ENCODE results near the gene CFAP20.

The CFAP20 gene

DNA sequence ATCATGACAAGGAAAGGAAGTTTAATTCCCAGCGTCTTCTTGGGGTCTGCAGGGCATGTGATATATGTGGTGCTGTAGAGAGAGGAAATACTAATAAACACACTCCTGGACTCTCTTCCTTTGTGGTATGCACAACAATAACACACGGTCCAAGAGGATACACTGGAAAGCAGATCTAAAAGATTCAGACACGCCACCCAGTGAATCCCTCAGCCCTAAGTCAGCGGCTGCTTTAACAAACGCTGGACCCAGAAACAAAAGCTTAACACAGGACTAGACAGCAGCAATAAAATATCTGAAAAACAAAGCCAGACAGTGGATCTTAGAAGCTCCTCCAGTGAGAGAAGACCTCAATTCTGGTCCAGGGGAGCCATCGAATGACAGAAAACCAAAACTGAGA is 13.1 kb downstream of the CFAP20 start:
- DNase-seq = no peak
- Mint-ChIP-seq H3K4me1 (ENCODE audit: low read depth) (peaks cover 14% of the 10 kb centered on the region), H3K27me3 (no peaks in the 10 kb centered on the region), H3K4me3 (no peak overlapping the region), H3K27ac (no peak overlapping the region), H3K9me3 (no peaks in the 10 kb centered on the region), H3K36me3 (ENCODE audit: low read depth) (peaks cover 56% of the 10 kb centered on the region)

DNA sequence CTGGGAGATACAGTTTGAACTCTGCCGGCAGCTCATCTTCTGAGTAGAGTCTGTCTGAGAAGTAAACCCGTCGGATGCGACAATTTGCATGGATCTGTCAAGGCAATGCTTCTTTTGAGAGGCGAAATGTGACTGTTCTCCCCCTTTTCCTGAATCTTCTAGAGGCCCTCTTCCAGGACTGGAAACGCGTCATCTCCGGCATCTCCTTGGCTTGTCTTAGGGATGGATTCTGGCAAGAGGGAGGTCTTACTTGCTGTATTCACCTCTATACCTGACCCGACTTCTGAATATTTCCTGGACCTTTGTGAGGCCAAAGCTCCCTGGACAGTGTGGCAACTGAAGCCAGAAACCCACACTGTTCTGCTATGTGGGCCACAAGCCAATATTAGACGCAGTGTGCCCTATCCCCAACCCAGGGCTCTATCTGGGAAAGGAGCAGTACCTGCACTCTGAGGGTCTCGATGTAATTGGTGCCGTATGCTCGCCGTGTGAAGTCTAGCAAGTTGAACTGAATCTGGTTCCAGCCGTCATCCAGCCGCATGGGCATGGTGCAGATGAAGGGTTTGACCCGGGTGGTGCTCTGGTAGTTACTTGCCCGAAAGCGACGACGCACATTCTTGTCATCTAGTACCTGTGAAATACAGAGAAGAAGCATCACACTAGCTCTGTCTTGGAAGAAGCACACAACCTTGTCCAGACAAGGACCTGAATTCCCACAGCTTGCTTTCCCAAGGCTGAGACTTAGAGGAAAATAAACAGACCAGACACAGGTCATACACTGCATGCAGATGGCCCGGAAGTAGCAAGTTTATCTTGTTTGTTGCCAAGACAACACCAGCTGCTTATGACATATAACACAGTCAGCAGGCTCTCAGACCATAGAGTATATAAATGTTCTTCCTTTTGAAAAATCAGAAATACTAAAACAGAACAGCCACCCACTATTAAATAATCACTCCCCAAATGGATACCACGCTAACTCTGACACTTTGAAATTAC is 14.1 kb downstream of the CFAP20 start:
- no peaks in the 10 kb centered on the region for H3K9me3 Mint-ChIP-seq

DNA sequence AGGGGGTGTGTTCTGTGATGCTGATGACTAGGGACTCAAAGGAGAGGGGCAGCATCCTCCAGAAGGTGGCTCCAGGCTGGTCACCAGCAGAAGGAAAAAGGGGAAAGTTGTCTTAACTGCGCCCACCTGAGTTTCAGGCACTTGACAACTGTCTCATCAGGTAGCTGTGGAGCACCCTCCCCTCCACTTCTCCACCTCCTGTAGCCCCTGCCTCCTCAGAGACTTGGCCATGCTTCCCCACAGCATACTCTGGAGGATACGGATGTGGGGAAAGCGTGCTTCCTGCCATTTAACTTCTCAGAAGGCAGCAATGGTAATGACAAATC is 17.9 kb downstream of the CFAP20 start:
- no peak overlapping the region for H3K27ac Mint-ChIP-seq
- no peak for DNase-seq

More for the DNA sequence above, 14.1 kb downstream of the CFAP20 start:
- no peak for DNase-seq
- H3K27me3 Mint-ChIP-seq = no peaks in the 10 kb centered on the region
- no peak overlapping the region for H3K27ac Mint-ChIP-seq
- no peak overlapping the region for H3K4me3 Mint-ChIP-seq
- peaks cover 6% of the 10 kb centered on the region for H3K4me1 Mint-ChIP-seq (ENCODE audit: low read depth)
- H3K36me3 Mint-ChIP-seq (ENCODE audit: low read depth) = peaks cover 56% of the 10 kb centered on the region

DNA sequence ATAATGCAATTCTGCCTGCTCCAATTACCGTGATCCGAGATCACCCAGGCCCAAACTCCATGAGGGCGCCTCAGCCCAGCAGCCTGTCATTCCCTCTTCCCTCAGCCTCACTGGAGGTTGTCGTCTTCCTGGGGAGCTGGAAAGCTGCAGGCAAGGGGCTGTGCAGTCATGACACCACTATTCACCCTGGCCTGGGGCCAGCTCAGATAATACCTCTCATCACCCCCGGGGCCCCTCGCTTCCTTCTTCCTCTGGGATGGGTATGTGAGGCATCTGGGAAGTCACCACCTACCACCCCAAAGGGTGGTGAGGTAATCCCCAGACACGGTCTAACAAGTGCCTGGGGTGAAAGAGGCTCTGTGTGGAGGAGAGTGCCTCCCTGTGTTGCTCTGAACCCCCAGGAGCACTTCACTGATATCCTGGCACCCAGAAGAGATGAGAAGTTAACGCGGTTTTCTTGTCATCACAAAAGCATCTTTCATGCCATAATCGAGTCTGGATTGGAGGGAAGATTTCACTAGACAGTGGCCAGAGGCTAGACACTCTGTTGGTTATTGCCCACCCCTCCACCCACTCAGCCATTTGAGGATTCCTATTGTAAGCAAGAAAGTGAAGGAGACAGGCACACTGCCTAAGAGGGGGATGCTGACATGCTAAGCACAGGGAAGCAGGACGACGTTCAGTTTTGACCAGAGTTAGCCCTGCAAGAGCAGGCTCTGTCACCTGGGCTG is 18.4 kb downstream of the CFAP20 start:
- no peaks in the 10 kb centered on the region for H3K9me3 Mint-ChIP-seq
- H3K36me3 Mint-ChIP-seq (ENCODE audit: low read depth) = peaks cover 36% of the 10 kb centered on the region
- no peaks in the 10 kb centered on the region for H3K4me1 Mint-ChIP-seq (ENCODE audit: low read depth)
- no peak overlapping the region for H3K4me3 Mint-ChIP-seq
- H3K27me3 Mint-ChIP-seq = no peaks in the 10 kb centered on the region
- H3K27ac Mint-ChIP-seq = no peak overlapping the region
- no peak for DNase-seq

More for the DNA sequence above, 17.9 kb downstream of the CFAP20 start:
- H3K9me3 Mint-ChIP-seq = no peaks in the 10 kb centered on the region
- H3K27me3 Mint-ChIP-seq = no peaks in the 10 kb centered on the region
- peaks cover 42% of the 10 kb centered on the region for H3K36me3 Mint-ChIP-seq (ENCODE audit: low read depth)
- H3K4me3 Mint-ChIP-seq = no peak overlapping the region
- H3K4me1 Mint-ChIP-seq (ENCODE audit: low read depth) = no peaks in the 10 kb centered on the region

DNA sequence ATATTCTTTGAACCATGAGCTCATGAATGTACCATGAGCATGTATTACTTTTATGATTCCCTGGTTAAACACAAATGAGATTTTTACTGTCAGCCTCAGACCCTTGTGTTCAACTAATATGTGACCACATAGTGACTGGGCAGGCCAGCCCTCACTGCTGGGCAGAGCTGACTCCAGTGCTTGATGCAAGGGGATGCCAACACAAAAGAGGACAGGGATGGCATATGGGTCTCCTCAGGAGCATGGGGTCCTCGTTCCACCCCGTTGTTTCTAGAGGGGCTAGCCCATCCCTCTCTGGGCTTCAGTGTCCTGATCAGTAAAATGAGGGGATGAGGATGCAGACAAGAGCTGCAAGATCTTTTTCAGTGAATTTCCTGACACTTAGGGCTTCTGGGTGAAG is 19.3 kb downstream of the CFAP20 start:
- DNase-seq = no peak
- Mint-ChIP-seq H3K4me1 (ENCODE audit: low read depth) (no peaks in the 10 kb centered on the region), H3K9me3 (no peaks in the 10 kb centered on the region), H3K4me3 (no peak overlapping the region), H3K27me3 (no peaks in the 10 kb centered on the region), H3K27ac (no peak overlapping the region), H3K36me3 (ENCODE audit: low read depth) (peaks cover 28% of the 10 kb centered on the region)

DNA sequence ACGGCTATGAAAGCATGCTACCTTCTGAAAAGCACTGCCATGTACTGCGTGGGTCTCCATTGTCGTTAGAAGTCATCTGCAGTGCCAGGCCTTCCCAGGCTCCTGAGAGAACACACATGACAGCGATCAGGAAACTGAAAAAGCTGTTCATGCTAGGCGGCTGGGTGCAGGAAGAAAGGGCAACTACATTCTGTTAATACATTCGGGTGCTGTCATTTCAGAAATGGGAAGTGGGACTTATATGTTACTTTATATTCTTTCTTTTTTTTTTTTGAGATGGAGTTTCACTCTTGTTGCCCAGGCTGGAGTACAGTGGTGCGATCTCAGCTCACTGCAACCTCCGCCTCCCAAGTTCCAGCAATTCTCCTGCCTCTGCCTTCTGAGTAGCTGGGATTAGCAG is 19.9 kb downstream of the CFAP20 start:
- Mint-ChIP-seq H3K27me3 (no peaks in the 10 kb centered on the region), H3K4me1 (ENCODE audit: low read depth) (no peaks in the 10 kb centered on the region), H3K4me3 (no peak overlapping the region), H3K27ac (no peak overlapping the region), H3K9me3 (no peaks in the 10 kb centered on the region), H3K36me3 (ENCODE audit: low read depth) (peaks cover 22% of the 10 kb centered on the region)
- no peak for DNase-seq

DNA sequence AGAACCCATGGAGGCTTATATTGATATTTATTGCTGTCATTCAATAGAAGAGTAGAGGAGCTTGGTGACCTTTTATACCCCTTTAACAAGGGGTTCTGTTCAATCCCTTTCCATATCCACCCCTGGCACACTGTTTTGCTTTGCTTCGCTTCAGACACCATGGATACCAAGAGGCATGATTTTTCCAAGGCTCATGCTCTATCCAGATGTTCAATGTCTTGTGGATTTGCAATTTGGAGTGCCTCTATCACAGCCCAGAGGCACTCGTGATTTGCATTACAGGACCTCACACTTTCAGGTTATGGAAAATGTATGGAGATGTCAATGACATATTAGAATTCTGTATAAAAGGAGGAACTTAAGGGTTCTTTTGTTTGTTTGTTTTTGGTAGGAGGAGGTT is 21.5 kb downstream of the CFAP20 start:
- Mint-ChIP-seq H3K36me3 (ENCODE audit: low read depth) (peaks cover 6% of the 10 kb centered on the region), H3K27ac (no peak overlapping the region), H3K4me3 (no peak overlapping the region), H3K27me3 (no peaks in the 10 kb centered on the region), H3K4me1 (ENCODE audit: low read depth) (no peaks in the 10 kb centered on the region), H3K9me3 (no peaks in the 10 kb centered on the region)
- DNase-seq = no peak

DNA sequence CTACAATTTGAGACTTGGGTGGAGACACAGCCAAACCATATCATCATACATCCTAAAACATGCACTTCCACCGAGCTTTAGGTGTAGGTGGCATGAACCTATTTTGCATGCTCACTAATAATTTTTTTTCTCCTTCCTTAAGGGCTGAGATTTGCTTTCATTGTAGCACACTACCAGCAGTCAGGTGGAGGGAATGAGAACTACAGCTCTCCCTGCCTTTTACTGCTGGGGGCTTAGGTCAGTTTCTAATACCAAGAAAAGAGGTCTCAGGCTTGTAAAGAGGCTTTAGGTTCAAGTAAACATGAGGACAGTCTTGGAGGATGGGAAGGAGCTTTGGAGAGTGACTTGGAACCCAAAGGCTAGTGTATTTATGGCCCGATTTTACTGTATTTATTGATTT is 22.0 kb downstream of the CFAP20 start:
- no peaks in the 10 kb centered on the region for H3K9me3 Mint-ChIP-seq
- no peak for DNase-seq

DNA sequence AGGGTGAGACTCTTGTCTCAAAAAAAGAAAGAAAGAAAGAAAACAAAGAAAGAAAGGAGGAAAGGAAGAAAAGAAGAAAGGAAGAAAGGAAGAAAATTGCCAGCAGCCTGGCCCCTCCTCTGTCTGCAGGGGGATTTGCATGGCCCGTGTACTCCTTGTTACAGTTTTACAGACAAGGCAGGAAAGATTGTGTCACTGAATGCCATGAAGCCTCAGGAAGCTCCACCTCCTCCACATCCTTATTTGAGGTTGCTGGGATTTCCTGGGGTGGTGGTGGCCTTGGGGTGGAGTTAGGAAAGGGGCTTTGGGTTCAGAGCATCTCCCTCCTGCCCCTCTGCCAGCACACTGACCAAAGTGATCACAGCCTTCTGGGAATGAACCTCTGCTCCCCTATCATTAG is 23.6 kb downstream of the CFAP20 start:
- H3K27me3 Mint-ChIP-seq = no peaks in the 10 kb centered on the region
- no peaks in the 10 kb centered on the region for H3K36me3 Mint-ChIP-seq (ENCODE audit: low read depth)
- DNase-seq = no peak
- no peaks in the 10 kb centered on the region for H3K4me1 Mint-ChIP-seq (ENCODE audit: low read depth)
- no peaks in the 10 kb centered on the region for H3K9me3 Mint-ChIP-seq
- H3K4me3 Mint-ChIP-seq = no peak overlapping the region
- no peak overlapping the region for H3K27ac Mint-ChIP-seq

More for the DNA sequence above, 22.0 kb downstream of the CFAP20 start:
- Mint-ChIP-seq H3K36me3 (ENCODE audit: low read depth) (peaks cover 3% of the 10 kb centered on the region), H3K27me3 (no peaks in the 10 kb centered on the region), H3K4me1 (ENCODE audit: low read depth) (no peaks in the 10 kb centered on the region), H3K27ac (no peak overlapping the region), H3K4me3 (no peak overlapping the region)

DNA sequence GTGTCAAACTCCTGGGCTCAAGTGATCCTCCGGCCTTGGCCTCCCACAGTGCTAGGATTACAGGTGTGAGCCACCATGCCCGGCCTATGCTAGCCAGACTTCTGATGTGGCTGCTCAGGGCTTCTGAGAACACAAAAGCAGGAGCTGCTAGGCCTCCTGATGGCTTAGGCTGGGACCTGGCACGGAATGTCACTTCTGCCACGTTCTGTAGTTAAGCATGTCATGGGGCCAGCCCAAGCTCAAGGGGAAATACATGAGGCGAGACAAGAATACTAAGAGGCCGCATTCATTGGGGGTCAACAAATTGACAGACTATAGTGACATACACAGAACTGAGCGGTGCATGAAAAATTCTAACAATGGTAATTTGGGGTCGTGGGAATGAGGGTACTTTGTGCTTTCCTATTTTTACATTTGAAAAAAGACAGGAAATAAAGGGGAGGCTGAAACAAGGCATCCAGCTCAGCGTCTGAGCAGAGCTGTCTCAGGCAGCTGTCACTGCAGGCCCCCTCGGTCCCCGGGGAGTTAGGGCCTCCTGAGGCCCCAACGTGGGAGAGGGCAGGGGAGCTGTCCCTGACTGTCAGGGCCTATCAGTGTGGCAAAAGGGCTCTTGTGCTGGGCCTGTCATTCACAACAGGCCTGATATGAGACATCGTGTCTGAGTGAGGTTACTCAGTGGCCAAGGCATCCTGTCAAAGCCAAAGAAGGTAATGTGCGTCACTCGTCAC is 26.4 kb downstream of the CFAP20 start:
- DNase-seq = no peak
- Mint-ChIP-seq H3K9me3 (no peaks in the 10 kb centered on the region), H3K4me1 (ENCODE audit: low read depth) (no peaks in the 10 kb centered on the region), H3K27ac (no peak overlapping the region), H3K36me3 (ENCODE audit: low read depth) (no peaks in the 10 kb centered on the region), H3K27me3 (no peaks in the 10 kb centered on the region), H3K4me3 (no peak overlapping the region)

DNA sequence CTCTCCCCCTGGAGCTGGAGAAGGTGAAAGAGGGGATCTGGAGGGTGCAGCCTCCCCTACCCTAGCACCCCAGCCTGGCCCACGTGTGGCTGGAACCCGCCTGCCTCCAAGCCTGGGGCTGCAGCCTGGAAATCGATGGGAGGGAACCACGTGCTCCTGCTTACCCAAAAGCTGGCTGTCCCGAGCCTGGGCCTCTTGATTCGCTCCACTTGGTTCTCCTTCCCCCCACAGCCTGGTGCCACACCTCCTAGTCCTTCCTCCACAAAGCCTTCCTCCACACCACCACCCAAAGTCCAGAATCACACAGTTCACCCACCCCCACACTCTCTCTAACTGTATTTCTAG is 29.3 kb downstream of the CFAP20 start:
- H3K4me3 Mint-ChIP-seq = no peak overlapping the region
- no peak overlapping the region for H3K27ac Mint-ChIP-seq
- no peaks in the 10 kb centered on the region for H3K9me3 Mint-ChIP-seq
- no peak for DNase-seq
- no peaks in the 10 kb centered on the region for H3K27me3 Mint-ChIP-seq
- no peaks in the 10 kb centered on the region for H3K36me3 Mint-ChIP-seq (ENCODE audit: low read depth)
- H3K4me1 Mint-ChIP-seq (ENCODE audit: low read depth) = no peaks in the 10 kb centered on the region

DNA sequence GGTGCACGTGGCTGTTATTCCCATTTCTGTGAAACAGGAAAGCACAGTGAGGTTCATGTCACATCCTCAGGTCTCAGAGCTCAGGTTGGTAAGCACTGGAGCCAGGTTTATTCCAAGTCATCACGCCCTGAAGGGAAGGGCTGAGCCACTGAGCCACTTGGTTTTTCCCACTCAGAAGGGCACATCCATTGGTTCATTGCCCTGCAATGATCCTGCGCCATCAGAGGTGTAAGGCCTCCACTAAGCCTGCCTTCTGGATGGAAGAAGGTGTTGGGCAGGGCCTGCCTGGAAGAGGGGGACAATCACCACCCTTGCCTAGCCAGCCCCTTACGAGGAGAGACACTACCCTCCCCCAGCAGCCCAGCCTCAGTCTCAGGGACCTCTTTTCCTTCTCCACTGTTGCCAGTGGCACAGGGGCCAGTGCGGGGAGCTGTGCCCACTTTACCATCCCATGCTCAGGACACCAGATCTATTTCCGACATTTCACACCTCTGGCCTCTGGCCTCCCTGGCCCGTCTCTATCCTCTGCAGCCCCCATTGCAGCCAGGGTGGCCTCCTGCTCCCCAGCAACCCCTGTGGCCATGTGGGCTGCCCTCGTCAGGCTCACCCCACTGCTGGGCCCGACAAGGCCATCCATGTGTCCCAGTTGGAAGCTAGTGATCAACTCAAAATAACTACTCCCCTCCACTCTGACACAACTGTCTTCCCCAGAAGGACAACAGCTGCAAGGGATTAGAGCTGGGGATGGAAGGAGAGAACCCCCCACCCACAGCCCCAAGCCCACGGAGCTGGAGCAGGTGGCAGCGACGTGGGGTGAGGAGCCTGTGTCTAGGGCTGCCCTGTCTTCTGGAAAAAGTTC is 29.9 kb downstream of the CFAP20 start:
- Mint-ChIP-seq H3K36me3 (ENCODE audit: low read depth) (no peaks in the 10 kb centered on the region), H3K27me3 (no peaks in the 10 kb centered on the region)

DNA sequence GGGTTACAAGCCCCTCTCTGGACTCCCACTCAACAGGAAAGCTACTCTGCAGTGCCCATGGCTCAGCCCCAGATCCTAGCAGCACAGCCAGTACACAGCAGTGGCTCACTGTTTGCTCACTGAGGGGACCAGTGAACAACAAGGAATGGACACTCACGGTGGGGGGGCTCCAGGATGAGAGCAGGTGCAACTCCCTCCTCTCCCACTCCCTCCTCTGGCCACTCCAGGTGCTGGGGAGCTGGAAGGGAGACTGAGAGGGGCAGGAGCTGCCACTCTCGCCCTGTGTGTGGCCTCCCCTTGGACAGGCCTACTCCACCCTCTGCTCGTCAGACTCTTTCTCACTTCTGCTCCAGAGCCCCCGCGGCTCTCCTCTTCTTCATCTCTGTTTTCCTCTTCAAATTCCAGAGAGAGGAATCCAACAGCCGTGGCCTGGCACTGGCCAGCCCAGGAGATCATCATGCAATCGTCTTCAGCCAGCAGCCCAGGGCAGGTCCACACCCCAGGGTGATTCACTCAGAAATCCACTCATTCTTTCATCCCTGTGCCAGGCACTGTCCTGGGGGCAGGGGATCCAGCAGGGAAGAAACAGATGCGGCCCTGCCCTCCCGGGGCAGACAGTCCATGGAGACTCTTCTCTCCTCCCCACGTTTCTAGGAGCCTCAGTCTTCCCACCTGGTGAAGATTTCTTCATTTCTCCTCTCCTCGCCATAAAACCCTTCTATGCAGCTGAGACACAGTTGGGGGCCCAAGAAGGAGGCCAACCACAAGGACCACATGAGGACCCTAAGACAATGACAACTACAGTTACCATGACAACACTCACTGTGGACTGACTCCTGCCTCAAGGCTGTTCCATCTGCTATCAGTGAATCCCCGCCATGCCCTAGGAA is 30.7 kb downstream of the CFAP20 start:
- no peak overlapping the region for H3K4me3 Mint-ChIP-seq
- H3K27ac Mint-ChIP-seq = no peak overlapping the region
- H3K27me3 Mint-ChIP-seq = no peaks in the 10 kb centered on the region
- H3K9me3 Mint-ChIP-seq = no peaks in the 10 kb centered on the region
- H3K36me3 Mint-ChIP-seq (ENCODE audit: low read depth) = no peaks in the 10 kb centered on the region
- no peak for DNase-seq
- H3K4me1 Mint-ChIP-seq (ENCODE audit: low read depth) = no peaks in the 10 kb centered on the region

More for the DNA sequence above, 29.9 kb downstream of the CFAP20 start:
- Mint-ChIP-seq H3K4me3 (no peak overlapping the region), H3K4me1 (ENCODE audit: low read depth) (no peaks in the 10 kb centered on the region), H3K27ac (no peak overlapping the region), H3K9me3 (no peaks in the 10 kb centered on the region)
- no peak for DNase-seq

All from activated T-cell treated with anti-CD3 and anti-CD28 coated beads, Interleukin-2, amount 50 U/mL, for 24 hours (primary cell).